ENCODE measurements around the gene CCDC178. TPM values are rescaled to one million over a fixed set of nuclear protein-coding genes. Genes with fewer than 3 reads are reported as not detected.
"Not testable (repeated sequence)": the region's sequence is repeated elsewhere in the genome, so short reads cannot be mapped to it uniquely, and the experiment has no call there.

The CCDC178 gene
- total RNA-seq, 1 donor, result 0.43 TPM

DNA sequence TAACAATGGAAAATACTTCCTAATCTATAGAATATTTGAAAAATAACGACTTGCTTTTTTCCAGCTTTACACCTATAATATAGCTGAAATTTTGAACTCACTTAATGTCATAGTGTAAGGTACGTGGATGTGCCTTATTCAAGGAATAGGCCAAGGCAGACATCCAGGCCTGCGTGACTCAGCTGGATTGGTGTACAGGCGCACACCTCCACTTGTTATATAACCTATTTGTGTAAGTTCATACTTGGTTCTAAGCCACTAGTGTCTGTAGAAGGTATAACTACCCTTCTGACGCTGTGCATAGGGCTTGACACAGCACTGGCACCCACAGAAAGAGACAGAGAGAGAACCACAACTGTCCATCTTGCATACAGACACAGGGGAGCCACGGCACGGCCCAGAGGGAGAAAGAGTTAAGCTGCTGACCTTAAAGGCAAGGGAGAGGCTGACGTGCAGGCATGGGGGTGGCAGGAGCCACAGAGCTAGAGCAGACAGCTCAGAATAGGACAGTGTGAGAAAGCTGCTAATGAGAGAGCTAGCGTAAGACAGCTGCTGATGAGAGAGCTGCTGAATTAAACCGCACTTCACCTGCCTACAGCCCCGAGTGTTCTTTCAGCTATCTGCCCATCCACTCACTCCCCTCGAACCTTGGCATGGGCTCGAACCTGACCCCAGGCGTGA lies 16.1 kb downstream of the CCDC178 start:
- H3K4me3 ChIP-seq (ENCODE audit: low read depth, low read length), result no peak overlapping the region
- DNase-seq (ENCODE audit: low read depth), result no peak
- TF ChIP-seq, protein P1, sequence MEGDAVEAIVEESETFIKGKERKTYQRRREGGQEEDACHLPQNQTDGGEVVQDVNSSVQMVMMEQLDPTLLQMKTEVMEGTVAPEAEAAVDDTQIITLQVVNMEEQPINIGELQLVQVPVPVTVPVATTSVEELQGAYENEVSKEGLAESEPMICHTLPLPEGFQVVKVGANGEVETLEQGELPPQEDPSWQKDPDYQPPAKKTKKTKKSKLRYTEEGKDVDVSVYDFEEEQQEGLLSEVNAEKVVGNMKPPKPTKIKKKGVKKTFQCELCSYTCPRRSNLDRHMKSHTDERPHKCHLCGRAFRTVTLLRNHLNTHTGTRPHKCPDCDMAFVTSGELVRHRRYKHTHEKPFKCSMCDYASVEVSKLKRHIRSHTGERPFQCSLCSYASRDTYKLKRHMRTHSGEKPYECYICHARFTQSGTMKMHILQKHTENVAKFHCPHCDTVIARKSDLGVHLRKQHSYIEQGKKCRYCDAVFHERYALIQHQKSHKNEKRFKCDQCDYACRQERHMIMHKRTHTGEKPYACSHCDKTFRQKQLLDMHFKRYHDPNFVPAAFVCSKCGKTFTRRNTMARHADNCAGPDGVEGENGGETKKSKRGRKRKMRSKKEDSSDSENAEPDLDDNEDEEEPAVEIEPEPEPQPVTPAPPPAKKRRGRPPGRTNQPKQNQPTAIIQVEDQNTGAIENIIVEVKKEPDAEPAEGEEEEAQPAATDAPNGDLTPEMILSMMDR (IDR thresholded peaks at IDR 0.05; ENCODE audit: insufficient read depth, low read depth, low read length), result no peak

DNA sequence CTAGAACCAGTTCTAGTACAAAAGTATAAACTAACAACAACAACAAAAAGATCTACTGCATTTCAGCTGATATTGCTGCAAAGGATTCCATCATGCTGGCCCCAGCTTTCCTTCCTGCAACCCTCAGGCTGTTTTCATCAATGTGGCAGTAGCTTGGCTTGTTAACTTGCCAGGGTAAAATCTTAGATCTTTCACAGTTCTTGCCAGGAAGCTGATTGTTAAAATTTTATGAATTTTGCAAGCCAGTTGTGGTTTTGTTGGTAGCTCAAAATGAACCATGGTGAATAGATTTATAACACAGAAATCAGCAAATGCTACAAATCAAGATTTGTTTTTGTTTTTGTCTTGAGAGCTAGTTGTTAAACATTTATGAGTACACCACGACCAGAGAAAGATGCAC lies 19.3 kb downstream of the CCDC178 start:
- H3K4me3 ChIP-seq (ENCODE audit: low read depth, low read length), result no peak overlapping the region
- TF ChIP-seq, protein P1 (IDR thresholded peaks at IDR 0.05; ENCODE audit: insufficient read depth, low read depth, low read length), result no peak
- no peak for DNase-seq (ENCODE audit: low read depth)

DNA sequence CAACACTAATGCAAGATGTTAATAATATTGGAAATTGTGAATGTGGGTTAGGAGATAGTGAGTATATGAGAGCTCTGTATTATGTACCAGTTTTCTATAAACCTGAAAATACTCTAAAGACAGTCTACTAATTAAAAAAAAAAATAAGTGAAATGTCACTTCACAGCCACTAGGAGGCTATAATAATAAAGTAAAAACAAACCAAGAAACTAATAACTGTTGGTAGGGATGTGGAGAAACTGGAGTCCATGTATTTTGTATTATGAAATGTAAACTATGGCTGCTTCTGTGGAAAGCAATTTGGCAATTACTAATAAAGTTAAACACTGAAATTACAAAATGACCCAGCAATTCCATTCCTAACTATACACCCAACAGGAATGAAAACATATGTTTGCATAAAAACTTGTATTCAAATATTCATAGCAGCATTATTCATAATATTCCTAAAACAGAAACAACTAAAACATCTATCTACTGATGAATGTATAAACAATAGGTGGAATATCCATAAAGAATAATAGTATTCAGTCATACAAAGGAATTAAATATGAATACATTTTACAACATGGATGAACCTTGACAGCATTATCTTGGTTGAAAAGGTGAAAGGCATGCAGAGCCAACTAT lies 36.2 kb downstream of the CCDC178 start:
- peak; percentile 10 for DNase-seq (ENCODE audit: low read depth)
- TF ChIP-seq, protein P1 (IDR thresholded peaks at IDR 0.05; ENCODE audit: insufficient read depth, low read depth, low read length), result peak; percentile 32
- no peak overlapping the region for H3K4me3 ChIP-seq (ENCODE audit: low read depth, low read length)

DNA sequence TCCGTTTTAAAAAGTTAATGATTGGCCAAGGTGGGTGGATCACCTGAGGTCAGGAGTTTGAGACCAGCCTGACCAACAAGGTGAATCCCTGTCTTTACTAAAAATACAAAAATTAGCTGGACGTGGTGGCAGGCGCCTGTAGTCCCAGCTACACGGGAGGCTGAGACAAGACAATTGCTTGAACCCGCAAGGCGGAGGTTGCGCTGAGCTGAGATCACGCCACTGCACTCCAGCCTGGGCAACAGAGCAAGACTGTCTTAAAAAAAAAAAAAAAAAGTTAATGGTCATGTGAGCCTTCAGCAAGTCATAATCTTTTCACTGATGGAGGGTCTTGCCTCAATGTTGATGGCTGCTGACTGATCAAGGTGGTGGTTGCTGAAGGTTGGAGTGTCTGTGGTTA lies 41.6 kb downstream of the CCDC178 start:
- not testable (repeated sequence) for DNase-seq (ENCODE audit: low read depth); H3K4me3 ChIP-seq (ENCODE audit: low read depth, low read length)

- no peak overlapping the region for H3K4me3 ChIP-seq (ENCODE audit: low read depth, low read length)
- TF ChIP-seq, protein P1 (IDR thresholded peaks at IDR 0.05; ENCODE audit: insufficient read depth, low read depth, low read length), result no peak
Observed at GRCh38 chr18:33375829-33376228, 64.7 kb downstream of the CCDC178 start.

GRCh38 chr18:33372442-33372841 lies 68.1 kb downstream of the CCDC178 start:
- TF ChIP-seq, protein P1 (IDR thresholded peaks at IDR 0.05; ENCODE audit: insufficient read depth, low read depth, low read length), result no peak
- no peak overlapping the region for H3K4me3 ChIP-seq (ENCODE audit: low read depth, low read length)
- DNase-seq (ENCODE audit: low read depth), result peak; percentile 1

More at GRCh38 chr18:33375829-33376228, 64.7 kb downstream of the CCDC178 start:
- no peak for DNase-seq (ENCODE audit: low read depth)

DNA sequence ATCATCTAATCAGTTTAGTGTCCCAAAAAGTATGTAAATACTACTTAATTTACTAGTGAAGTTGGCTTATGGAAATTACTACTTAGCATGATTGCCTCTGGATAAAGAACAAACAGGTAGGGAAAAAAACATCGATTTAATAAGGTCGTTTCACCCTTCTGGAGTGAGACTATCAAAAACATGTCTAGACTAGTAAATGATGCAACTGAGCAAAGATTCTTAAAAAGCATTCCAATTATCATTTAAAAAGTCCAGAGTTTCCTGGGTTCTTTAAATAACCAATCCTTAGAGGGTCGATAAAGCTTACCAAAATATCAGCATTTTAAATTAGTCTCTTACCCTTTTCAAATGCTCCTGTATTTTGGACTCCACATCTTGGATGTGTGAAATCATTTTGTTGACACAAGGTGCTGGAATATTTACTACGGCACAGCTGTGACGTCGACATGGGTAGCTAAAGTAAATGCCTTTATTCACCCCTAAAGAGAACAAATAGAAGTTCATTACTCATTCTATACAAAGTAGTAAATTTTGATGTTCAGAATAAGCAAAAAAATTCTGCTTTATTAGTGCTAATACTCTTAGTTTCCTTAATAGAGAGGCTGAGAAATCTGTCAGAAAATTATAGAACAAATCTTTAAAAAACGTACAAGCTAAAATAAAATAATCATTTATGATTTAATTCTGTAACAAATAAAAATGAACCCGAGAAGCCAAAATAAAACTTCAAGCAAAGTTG lies 70.6 kb downstream of the CCDC178 start:
- DNase-seq (ENCODE audit: low read depth), result no peak
- no peak overlapping the region for H3K4me3 ChIP-seq (ENCODE audit: low read depth, low read length)
- TF ChIP-seq, protein P1 (IDR thresholded peaks at IDR 0.05; ENCODE audit: insufficient read depth, low read depth, low read length), result no peak

All from fibroblast of villous mesenchyme (primary cell).